Measurements from ENCODE around the gene PHACTR3.

The PHACTR3 gene

DNA sequence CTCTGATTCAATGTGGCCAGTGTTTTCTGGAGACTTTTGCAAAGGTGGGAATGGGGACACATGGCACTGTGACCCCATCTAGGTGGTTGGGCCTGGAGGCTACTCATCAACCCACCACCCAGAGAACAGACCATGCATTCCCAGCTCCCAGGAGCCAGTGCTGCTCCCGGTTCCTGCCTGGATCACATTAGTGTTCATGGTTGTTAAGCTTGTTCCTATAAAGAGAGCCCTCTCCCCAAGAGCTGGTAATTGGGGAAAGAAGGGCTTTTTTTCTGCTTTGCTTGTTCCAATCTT lies 102.0 kb downstream of the PHACTR3 start:
- no peak for DNase-seq

DNA sequence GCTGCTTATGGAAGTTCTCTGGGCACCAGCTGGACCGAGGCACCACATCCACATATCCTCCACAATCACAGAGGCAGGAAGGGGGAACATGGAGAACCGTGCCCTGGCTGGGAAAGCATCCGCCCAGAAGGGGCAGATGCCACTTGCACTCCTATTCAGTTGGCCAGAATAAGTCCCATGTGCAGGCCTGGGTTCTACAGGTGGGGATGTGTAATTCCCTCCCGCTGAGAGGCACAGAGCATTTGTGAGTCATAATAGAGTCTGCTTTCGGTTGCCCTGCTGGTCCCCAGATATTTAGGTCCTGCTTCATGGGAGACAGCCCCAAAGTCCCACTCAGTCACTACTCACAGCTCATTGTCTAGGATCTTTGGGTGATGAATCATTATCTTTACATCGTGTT lies 104.0 kb downstream of the PHACTR3 start:
- DNase-seq = no peak

DNA sequence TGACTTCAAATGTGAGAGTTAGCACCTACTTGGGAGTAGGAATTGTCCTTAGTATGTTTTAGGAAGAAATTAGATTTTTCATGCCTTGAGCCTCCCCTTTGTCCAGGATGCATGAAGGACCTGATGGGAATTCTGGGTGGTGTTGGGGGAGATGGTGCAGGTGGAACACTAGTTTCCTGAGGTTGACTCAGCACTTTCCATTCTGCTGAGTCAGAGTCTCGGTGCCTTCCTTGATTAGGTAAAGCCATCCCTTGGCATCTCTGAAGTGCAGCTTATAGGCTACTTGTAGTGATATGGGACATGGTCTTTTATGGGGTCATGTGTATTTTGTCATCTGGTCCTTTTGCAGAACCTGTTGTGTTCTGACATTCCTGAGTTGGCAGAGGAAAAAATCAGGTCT lies 105.3 kb downstream of the PHACTR3 start:
- DNase-seq = no peak

DNA sequence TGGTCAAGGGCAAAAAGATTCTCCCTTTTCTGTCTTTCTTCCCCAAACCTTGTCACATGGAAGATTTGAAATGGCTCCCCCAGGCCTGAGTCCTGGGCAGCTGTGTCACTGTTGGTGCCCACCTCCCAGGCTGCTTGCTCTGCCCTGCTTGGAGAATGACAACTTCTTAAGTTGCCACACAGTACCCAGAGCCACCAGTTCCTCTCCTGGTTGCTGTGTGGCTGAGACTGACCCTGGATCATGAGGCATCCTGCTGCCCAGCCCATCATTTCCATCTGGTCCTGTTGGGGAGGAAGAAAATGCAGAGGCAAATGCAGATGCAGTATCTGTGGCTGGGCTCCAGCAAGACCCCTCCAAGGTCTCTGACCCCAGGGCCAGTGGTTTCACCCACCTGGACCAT lies 113.7 kb downstream of the PHACTR3 start:
- no peak for DNase-seq

DNA sequence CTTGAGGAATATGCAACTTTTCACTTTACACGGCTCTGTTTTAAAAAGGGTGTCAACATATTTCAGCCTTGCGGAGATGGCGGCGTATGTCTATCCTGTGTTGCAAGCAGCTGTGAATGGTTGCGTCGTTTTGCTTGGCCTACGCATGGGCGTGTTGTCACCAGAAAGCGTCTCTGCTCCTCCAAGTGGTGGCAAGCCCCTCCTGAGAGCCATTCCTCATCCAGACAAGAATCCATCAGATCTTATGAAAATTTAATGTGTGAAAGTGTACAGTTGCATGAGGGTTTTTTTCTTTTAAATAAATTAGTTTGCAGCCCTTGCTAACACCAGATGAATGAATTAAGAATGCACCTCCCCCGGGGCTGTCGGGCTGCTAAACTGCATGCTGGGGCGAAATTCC lies 114.4 kb downstream of the PHACTR3 start:
- DNase-seq = no peak

DNA sequence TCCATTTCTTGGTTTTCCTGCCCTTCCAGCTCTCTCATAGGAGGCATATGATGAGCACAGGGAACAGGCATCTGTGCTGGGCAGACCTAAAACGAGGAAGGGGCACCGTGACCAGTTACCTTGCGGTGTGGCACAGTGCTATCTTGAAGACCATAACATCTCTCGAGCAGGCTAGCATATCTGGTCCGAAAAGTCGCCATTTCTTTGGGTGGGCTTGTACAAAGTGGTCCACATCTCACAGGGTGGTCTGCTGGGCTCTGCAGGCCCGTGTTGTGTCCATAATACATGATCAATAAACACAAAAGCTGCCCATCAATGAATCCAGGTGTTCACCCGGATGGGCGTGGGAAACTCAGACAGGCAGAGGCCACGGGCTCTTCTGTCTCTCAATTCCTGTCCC lies 115.7 kb downstream of the PHACTR3 start:
- no peak for DNase-seq

DNA sequence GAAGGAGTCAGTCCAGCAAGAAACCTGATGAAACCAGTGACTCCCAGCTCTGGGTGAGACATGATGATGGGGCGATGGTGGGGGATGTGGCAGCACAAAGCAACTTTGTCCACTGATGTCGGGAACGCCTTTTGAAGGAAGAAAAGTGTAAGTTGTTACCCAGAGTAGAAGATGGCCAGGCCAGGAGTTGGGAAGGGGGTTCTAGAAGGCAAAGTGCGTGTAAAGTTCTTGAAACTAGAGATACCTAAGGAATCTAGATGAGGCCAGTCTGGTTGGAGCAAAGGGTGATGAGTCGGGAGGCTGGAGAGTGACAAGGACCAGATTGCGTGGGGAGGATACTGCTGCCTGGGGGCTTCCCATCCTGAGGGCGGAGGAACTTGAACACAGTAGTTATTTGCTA lies 117.0 kb downstream of the PHACTR3 start:
- DNase-seq = no peak

DNA sequence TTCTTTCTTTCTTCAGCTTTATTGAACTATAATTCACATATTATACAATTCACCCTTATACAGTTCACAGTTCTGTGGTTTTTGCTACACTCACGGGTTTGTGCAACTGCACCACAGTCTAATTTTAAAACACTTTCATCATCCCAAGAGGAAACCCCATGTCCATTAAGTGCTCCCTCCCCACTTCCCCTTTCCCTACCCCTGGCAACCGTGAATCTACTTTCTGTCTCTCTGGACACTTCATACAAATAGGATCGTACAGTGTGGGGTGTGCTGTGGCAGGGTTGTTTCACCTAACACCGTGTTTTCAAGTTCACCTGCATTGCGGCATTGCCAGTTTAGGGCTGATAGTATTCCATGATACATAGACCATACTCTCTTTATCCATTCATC lies 118.8 kb downstream of the PHACTR3 start:
- no peak for DNase-seq

DNA sequence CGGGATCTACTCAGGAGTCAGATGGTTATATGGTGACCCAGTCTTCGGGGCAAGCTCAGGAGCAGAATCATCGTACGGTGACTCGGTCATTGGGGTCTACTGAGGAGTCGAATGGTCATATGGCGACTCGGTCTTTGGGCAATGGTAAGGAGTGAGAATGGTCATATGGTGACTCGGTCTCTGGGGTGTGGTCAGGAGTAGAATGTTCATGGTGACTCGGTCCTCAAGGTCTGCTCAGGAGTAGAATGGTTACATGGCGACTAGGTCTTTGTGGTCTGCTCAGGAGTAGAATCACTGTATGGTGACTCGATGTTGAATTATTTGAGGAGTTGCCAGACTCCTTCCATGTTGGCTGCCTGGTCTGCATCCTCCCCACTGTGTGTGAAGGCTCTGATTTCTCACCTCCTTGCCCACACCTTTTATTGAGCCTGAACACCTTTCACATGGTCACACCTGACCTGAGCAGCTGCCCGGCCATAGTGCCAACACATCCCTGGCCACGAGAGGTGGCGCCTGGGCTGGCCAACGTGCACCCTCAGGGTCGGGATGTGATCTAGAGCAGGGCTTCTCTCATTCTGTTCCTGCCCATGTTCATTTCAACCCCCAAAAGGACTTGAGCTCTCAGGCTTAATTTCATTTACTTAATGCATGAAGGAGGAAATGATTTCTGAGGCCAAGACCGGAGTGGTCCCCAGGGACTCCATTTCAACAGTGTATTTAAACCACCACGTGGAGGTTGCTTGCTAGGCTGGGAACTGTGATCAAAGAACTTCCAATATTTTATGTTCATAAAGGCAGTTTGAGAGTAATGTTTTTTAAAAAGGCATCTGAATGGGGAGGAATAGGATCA lies 119.5 kb downstream of the PHACTR3 start:
- no peak for DNase-seq

DNA sequence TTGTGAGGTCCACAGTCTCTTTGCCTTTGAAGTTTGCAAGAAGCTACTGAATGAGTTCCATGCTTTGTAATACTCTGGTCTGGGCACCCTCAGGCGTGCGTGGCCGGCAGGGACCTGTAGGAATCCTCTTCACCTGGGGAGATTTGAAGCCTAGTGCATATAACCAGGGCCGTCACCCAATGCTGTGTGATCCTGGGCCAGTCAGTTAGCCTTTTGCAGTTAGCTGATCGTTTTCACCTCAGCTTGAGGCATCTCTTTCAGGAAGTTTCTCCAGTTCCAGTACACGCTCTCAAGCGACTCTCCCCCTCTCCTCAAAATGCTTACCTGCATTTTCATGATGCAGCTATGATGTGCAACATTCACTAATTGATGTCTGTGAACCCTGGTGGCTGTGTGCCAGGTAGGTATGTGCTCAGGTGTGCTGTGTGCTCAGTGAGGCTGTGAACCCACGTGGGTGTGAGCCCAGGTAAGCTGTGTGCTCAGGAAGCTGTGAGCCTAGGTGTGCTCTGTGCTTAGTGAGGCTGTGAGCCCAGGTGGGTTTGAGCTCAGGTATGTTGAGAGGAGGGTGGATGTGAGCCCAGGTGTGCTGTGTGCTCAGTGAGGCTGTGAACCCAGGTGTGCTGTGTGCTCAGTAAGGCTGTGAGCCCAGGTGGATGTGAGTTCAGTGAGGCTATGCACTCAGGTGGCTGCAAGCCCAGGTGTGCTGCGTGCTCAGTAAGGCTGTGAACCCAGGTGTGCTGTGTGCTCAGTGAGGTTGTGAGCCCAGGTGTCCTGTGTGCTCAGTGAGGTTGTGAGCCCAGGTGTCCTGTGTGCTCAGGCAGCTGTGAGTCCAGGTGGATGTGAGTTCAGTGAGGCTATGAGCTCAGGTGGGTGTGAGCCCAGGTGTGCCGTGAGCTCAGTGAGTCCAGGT lies 120.4 kb downstream of the PHACTR3 start:
- DNase-seq = no peak

DNA sequence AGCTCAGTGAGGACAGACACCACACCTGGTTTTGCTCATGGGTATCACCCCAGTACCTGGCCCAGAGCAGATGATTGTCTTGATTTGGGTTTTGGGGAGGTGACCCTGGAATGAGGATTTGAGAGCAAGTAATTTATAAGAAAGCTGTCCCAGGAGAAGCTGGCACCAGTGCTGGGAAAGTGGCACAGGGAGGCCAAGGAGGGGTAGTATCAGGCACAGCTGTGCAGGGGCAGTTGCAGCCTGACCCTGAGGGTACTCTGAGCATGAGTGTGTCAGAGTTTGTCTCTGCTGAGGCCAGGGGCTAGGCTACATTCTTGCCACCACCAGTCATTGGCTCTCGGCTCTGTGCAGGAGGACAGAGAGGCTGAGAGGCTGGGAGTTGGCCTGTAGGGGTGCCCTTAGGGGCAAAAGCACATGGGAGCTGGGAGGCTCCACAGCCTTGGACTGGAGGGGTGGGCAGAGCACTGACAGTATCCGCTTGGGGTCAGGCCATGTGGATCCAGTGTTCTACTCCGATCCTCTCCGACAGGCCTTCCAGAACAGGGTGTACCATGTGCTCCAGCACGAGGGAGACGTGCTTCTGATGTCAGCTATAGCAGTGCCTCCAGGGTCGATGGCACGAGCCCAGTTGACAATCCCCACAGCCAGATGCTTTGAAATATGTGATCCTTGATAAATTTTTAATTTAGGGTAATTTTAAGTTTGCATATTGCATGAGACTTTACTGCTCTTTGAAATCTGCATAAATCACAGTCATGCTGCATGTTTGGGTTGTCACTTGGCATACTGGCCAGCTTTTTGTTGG lies 121.3 kb downstream of the PHACTR3 start:
- no peak for DNase-seq

DNA sequence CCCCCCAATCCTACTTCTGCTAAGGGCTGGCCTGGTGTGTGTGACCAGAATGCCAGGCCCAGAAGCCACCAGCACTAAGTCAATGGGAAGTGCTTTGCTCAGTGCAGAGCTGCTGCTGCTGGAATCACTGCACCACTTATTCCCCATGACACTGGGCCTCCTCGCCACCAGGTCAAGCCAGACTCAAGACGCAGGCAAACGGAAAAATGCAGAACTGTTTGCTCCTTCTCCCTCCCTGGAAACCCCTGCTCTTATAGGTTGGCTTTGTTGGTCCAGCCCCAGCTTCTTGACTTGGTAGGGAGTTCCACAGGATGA lies 121.9 kb downstream of the PHACTR3 start:
- DNase-seq = no peak

DNA sequence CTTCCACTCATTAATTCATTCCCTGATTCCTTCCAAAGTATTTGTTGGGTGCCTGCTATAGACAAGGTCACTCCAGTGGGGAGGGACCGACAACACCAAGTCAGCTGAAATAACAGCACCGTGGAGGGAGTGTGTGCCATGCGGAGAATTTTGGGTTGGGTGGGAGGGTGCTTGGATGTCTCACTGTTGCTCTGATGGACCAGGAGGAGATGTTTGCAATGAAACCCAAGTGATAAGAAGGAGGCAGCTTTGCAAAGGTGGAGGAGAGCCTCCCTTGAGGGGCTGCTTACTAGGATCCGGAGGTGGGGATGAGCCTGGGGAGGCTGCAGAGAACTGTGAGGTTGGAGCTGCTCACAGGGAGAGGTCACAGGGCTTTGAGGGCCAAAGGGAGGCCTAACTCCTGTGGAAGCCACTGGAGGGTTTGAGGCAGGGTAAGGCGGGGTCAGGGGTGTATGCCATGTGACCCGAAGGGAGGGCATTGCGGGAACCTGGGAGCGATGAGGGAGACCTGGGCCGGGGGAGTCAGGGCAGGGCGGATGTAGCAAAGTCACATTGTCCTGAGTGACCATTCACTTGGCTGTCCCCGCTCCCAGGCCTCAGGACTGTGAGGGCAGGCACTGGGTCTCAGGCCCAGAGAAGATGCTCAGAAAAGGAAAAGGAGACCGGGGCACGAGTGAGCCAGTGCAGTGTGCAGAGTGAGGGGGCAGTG lies 124.5 kb downstream of the PHACTR3 start:
- no peak for DNase-seq

DNA sequence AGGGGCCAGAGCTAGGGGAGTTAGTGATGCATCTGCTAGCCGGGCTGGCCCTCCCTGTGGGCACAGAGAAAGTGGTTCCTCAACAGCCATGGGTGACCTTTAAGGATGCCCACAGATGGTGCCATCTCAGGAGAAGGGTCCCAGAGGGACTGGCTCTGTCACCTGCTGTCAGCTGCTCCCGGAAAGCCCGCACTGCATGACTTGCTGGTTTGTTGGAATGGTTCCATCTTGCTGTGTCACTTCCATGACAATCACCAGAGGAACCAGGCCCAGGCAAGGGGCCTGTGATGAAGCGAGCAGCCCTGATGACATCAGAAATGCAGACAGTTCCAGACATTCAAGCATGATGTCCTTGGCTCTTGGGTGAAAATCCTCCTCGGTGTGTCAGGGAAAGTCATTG lies 125.2 kb downstream of the PHACTR3 start:
- no peak for DNase-seq

DNA sequence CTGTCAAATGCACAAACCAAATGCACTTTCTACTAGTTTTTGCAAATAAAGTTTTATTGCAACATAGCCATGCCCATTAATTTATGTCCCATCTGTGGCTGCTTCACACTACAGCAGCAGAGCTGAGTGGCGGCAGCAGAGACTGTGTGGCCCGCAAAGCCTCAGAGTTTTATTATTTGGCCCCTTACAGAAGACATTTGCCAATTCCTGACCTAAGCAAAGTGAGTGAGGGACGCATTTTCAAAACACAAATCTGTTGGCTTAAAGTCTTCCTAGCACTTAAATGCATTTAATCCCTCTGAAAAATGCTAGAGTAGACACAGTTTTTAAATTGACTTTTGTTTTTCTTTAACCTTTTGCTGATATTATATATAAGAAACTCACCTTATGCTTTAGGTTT lies 126.4 kb downstream of the PHACTR3 start:
- no peak for DNase-seq

DNA sequence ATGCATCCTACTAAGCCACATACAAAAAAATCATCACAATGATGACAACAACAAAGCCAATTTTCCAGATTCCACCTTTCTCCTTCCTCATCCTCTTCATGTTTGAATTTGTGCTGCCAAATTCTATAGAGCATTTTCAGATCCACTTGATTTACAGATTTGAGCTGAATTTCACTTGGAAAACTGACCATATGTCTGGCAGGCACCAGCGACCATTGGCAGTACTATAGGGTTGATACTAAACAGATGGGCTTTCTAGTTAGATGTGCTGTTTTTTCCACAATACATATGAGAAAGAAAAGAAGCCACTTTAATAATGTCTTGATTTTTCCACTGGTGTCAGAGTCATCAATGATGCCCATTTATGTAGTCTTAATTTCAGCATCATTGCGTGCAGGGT lies 127.0 kb downstream of the PHACTR3 start:
- DNase-seq = no peak

DNA sequence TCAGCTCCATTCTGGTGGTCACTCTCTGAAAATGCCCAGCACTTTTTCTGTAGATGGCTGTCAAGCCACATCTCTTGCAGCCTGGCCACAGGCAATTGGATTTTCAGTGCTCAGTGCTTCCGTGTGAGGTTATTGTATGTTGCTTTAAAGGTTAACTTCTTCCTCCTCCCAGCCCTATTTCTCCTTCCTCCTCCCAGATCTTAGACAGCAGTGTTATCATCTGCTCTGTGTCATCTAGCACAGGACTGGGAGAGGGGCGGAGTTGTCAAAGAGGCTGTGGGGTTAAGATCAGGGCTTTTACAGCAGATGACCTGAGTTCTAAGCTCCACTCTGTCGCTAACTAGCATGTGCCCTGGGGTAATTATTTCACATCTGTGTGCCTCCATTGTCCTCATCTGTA lies 129.0 kb downstream of the PHACTR3 start:
- no peak for DNase-seq

DNA sequence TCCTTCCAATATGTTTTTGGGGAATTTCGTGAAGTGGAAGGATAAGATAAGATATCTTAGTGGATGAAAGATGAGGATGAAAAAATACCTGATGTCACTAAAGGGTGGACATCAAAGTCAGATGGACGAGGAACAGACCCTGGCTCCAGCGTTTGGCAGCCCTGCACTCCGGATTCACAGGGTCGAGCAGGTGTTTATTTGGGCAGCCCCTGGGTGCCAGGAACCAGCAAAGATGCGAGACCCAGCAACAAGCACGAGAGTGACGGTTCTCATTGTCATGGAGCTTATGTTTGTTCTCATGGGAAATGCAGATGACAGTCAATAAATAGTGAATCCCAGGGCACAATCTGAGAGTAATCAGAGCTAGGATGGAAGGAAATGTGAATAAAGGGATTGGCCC lies 131.1 kb downstream of the PHACTR3 start:
- no peak for DNase-seq

DNA sequence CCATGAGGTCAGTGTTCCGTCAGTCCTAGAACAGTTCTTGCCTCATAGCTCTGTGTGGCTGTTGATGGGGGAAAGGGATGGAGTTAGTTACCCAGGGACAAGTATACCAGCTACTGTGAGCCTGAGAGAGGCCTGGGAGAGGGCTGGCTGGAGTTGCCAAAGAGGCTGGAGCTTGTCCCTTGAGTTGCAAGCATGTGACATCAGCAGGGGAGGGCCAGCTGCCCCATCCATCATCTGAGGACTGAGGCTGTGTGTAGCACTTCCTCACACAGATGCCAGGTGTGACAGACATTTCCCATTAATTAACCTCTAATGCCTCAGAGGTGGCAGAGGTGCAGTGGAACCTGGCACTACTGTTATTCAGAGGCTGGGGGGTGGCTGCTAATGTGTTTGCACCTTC lies 131.6 kb downstream of the PHACTR3 start:
- no peak for DNase-seq

DNA sequence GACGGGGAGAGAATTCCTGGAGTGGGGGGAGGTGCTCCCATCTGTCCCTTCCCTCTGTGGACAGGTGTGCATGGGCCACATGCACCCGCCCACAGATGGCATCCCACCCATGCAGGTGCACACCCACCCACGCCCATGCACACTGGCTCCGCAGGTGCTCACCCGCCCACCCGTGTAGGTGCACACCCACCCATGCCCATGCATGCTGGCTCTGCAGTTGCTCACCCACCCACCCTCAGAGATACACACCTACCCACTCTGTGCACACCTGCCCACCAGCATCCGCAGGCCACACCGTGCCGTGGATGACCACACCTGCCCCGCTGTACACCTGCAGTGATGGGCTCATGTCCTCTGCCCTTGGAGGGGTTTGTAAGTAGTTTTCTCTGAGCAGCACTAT lies 132.0 kb downstream of the PHACTR3 start:
- DNase-seq = no peak

DNA sequence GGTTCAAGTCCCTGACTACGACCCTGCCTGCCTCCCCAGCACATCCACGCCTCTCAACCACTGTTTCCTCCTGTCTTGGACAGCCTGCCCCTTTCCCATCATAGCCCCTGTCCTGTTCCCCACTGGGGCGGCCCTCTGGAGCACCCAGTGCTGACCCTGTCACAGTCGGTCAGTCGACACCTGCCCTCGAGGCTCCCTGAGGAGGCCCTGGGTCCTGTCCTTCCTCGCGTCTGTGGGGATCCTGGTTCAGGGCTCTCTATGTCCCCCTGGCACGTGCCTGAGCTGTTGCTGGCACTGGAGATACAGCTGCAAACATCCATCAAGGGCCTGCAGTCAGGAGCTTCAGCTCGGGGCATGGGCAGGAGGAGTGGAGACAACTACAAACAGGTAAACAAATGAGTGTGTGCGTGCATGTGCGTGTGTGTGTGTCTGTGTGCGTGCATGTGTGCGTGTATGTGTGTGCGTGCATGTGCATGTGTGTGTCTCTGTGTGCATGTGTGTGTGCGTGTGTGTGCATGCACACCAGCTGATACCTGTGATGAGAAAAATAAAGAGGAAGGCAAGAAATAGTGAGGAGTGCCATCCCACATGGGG lies 132.8 kb downstream of the PHACTR3 start:
- no peak for DNase-seq

DNA sequence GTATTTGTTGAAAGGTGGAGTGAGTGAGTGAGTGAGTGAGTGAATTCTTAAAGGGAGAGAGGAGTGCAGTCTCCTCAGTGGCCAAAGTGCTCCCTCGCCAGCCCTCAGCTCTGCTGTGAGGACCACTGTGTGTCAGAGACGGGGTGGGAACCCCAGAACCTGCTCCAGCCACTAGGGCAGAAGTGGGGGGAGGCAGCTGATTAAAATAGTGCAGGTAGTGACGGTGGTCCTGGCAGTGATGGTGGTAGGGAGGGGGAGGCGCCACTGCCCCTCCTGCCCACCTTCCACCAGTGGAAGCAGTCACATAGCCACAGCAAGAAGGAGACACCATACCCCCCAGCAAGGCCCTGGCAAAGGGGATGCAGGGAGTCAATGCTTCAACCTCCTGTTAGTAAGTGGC lies 133.5 kb downstream of the PHACTR3 start:
- DNase-seq = no peak

DNA sequence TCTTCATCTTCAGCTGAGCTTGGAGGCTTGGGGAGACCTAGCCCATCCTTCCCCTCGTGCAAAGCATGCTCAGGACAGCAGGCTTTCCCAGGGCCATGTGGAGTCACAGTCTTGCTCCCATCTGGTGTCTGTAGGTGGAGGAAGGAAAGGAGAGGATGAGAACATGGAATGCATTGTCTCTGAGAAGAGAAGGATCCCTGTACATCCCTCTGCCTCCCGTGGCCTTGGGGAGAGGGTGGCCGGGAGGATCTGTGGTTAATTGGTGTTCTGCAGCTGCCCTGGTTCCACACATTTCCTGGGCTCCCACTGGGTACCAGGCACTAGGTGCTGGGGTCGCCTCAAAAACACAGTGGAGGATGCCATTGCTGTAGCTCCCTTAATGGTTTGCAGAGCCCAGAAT lies 134.5 kb downstream of the PHACTR3 start:
- DNase-seq = no peak
